Left lung (tissue), 14 donors: ENCODE data around the gene AFG1L. TPM values are rescaled to one million over a fixed set of nuclear protein-coding genes. Genes with fewer than 3 reads are reported as not detected.
"Not testable (repeated sequence)": the region's sequence is repeated elsewhere in the genome, so short reads cannot be mapped to it uniquely, and the experiment has no call there.

Source experiments
- ATAC-seq: fragments of 200-7000 bp; cut with Tn5 transposase; one replicate; pipeline ENCODE4 v1.9.1; 2020; ENCODE audit warnings: moderate library complexity
- DNase-seq, 4 donors: peaks; one replicate each; pipeline ENCODE4 v3.0.0-alpha.2; 2013 to 2020
- H3K27ac ChIP-seq, 2 donors: fragments of 200-600 bp; sonication (generic) in 1 of 2; one replicate each; pipeline versions ENCODE4 v1.5.0 to v1.8.0; 2020 to 2021
- H3K27me3 ChIP-seq, 2 donors: fragments of 200-600 bp; sonication (generic) in 1 of 2; one replicate each; pipeline versions ENCODE4 v1.5.0 to v1.8.0; 2020 to 2021
- H3K36me3 ChIP-seq, 2 donors: fragments of 200-600 bp; sonication (generic) in 1 of 2; one replicate each; pipeline versions ENCODE4 v1.5.0 to v1.8.0; 2020 to 2021
- H3K4me1 ChIP-seq, 2 donors: fragments of 200-600 bp; one replicate each; pipeline ENCODE4 v1.8.0; 2021
- H3K4me3 ChIP-seq, 2 donors: fragments of 200-600 bp; sonication (generic) in 1 of 2; one replicate each; pipeline versions ENCODE4 v1.5.0 to v1.8.0; 2020 to 2021; ENCODE audit warnings: mild to moderate bottlenecking in 1 of 2
- H3K9me3 ChIP-seq, 2 donors: fragments of 200-600 bp; sonication (generic) in 1 of 2; one replicate each; pipeline versions ENCODE4 v1.5.0 to v1.8.0; 2020 to 2021
- intact Hi-C, 2 donors: fragments of 100-400 bp; cut with DNase I; formaldehyde crosslinking; loops; one replicate each; pipeline versions ENCODE4 v1.11.2 to v1.14.2; 2022
- long read RNA-seq, 12 donors: library from polyadenylated mRNA in 2 of 12; unstranded in 2 of 12; transcript quantifications; one replicate each; pipeline ENCODE4 v2.0.0 and lab custom pipeline, GENCODE V29; 2019 to 2026
- polyA plus RNA-seq, 6 donors: library from polyadenylated mRNA; unstranded; fragments of 120-200 nt; gene quantifications; one replicate each; pipeline ENCODE4 v1.2.1, GENCODE V29; 2013; ENCODE audit not compliant: insufficient read length in 6 of 6
- total RNA-seq, 2 donors: library from RNA; stranded (reverse); fragmentation: NEBNext Ultra II Directional; extraction: Animal tissue kit (Norgen Biotek cat#: 25700); gene quantifications; one replicate each; pipeline ENCODE4 v1.2.1, GENCODE V29; 2021
- TF ChIP-seq, protein P1 (sequence below), 2 donors: fragments of 200-600 bp; sonication (generic) in 1 of 2; IDR thresholded peaks; one replicate each; pipeline versions ENCODE4 v1.5.0 to v1.8.0; 2021; ENCODE audit warnings: antibody characterized with exemption in 2 of 2
- donor health status: DM: no; HTN: yes; CAD: no.
- donor health status: DM: no; HTN: no; CAD: no.

The AFG1L gene
- total RNA-seq (10 to 100 TPM in 1 of 2 donors, 1 to 10 TPM in 1; 9.3 to 10.2 TPM), polyA plus RNA-seq (1 to 10 TPM; 5.8 to 8.0 (median 7.3) TPM)
- long read RNA-seq, donor 1, full-length matches to known transcripts: 1 of 1 reads
- long read RNA-seq, donor 1, partial matches to known transcripts: 0 of 1 reads
- long read RNA-seq, donor 1, other reads (novel, unspliced or antisense): 0 of 1 reads
- long read RNA-seq, donor 2, full-length matches to known transcripts: 2 of 2 reads
- long read RNA-seq, donor 2, partial matches to known transcripts: 0 of 2 reads
- long read RNA-seq, donor 2, other reads (novel, unspliced or antisense): 0 of 2 reads
- long read RNA-seq, donor 3: 0 reads
- long read RNA-seq, donor 4: 0 reads
- long read RNA-seq, donor 5, full-length matches to known transcripts: 1 of 1 reads
- long read RNA-seq, donor 5, partial matches to known transcripts: 0 of 1 reads
- long read RNA-seq, donor 5, other reads (novel, unspliced or antisense): 0 of 1 reads
- long read RNA-seq, donor 6, full-length matches to known transcripts: 1 of 1 reads
- long read RNA-seq, donor 6, partial matches to known transcripts: 0 of 1 reads
- long read RNA-seq, donor 6, other reads (novel, unspliced or antisense): 0 of 1 reads
- long read RNA-seq, donor 7: 0 reads
- long read RNA-seq, donor 8, full-length matches to known transcripts: 2 of 2 reads
- long read RNA-seq, donor 8, partial matches to known transcripts: 0 of 2 reads
- long read RNA-seq, donor 8, other reads (novel, unspliced or antisense): 0 of 2 reads
- long read RNA-seq, donor 9: 0 reads
- long read RNA-seq, donor 10, full-length matches to known transcripts: 3 of 6 reads
- long read RNA-seq, donor 10, partial matches to known transcripts: 1 of 6 reads
- long read RNA-seq, donor 10, other reads (novel, unspliced or antisense): 2 of 6 reads
- long read RNA-seq, donor 11, full-length matches to known transcripts: 1 of 1 reads
- long read RNA-seq, donor 11, partial matches to known transcripts: 0 of 1 reads
- long read RNA-seq, donor 11, other reads (novel, unspliced or antisense): 0 of 1 reads
- long read RNA-seq, donor 12, full-length matches to known transcripts: 1 of 1 reads
- long read RNA-seq, donor 12, partial matches to known transcripts: 0 of 1 reads
- long read RNA-seq, donor 12, other reads (novel, unspliced or antisense): 0 of 1 reads

DNA sequence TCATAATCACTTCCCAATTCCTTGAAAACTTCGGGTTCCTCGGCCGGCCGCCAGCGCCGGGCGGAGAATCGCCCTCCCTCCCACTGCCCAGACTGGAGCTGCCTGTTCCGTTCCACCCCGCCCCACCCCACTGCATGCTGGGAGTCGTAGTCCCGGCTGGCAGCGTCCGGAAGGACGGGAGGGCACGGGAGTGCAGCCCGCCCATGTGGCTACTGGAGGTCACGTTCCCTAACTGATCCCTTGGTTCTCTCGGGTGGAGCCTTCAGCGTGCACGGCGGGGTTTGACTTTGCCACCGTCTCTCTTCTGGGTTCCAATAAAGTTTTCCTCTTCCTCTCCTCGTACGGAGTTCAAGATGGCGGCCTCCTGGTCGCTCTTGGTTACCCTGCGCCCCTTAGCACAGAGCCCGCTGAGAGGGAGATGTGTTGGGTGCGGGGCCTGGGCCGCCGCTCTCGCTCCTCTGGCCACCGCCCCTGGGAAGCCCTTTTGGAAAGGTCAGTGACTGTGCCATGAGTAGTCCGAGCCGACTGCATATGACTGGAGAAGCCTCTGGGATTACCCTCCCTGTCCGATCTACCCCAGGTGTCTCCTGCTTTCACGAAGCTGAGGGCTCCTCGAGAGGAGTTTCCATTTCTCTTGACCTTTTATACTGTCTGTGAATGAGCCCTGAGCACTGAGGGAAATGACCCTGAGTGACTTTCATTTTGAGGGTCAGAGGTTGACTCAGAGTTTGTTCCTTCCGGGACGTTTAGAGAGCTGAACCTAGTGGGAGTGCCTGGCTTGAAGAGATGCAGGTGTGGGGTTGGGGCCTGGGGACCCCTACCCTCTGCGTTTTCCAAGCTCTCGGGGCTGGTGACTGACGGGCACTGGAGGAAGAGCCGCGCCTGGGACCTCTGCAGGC lies at the start of gene AFG1L:
Gene AFG1L, plus strand, starts transcription at position 328 of the 899 bp plus-strand sequence. Its CDS starts 26 bp downstream, at position 354.
- H3K27ac ChIP-seq: peak within 1 kb of the TSS; percentile 96 to 99
- no peaks in the 10 kb centered on the region for H3K36me3 ChIP-seq
- intact Hi-C loops: no loop called here
- TF ChIP-seq, protein P1, sequence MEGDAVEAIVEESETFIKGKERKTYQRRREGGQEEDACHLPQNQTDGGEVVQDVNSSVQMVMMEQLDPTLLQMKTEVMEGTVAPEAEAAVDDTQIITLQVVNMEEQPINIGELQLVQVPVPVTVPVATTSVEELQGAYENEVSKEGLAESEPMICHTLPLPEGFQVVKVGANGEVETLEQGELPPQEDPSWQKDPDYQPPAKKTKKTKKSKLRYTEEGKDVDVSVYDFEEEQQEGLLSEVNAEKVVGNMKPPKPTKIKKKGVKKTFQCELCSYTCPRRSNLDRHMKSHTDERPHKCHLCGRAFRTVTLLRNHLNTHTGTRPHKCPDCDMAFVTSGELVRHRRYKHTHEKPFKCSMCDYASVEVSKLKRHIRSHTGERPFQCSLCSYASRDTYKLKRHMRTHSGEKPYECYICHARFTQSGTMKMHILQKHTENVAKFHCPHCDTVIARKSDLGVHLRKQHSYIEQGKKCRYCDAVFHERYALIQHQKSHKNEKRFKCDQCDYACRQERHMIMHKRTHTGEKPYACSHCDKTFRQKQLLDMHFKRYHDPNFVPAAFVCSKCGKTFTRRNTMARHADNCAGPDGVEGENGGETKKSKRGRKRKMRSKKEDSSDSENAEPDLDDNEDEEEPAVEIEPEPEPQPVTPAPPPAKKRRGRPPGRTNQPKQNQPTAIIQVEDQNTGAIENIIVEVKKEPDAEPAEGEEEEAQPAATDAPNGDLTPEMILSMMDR (IDR thresholded peaks at IDR 0.05): no peak
- H3K4me1 ChIP-seq: peaks cover 5 to 15% of the 10 kb centered on the region in 2 donors
- H3K27me3 ChIP-seq: no peaks in the 10 kb centered on the region
- DNase-seq (peak; percentile 91 to 98 (median 95)), ATAC-seq (peak; percentile 99)
- no peaks in the 10 kb centered on the region for H3K9me3 ChIP-seq
- peak within 1 kb of the TSS; percentile 86 to 88 for H3K4me3 ChIP-seq

DNA sequence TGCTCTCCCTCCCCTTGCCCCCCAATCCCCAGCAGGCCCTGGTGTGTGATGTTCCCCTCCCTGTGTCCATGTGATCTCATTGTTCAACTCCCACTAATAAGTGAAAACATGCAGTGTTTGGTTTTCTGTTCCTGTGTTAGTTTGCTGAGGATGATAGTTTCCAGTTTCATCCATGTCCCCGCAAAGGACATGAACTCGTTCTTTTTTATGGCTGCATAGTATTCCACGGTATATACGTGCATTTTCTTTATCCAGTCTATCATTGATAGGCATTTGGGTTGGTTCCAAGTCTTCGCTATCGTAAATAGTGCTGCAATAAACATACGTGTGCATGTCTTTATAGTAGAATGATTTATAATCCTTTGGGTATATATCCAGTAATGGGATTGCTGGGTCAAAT lies 49.8 kb upstream of the AFG1L start:
- H3K27ac ChIP-seq, intact Hi-C loops, H3K4me3 ChIP-seq, H3K9me3 ChIP-seq, ATAC-seq, H3K27me3 ChIP-seq, DNase-seq: not testable (repeated sequence)
- Histone ChIP-seq H3K36me3 (peaks cover 0 to 23% of the 10 kb centered on the region in 2 donors), H3K4me1 (peaks cover 0 to 35% of the 10 kb centered on the region in 2 donors)

DNA sequence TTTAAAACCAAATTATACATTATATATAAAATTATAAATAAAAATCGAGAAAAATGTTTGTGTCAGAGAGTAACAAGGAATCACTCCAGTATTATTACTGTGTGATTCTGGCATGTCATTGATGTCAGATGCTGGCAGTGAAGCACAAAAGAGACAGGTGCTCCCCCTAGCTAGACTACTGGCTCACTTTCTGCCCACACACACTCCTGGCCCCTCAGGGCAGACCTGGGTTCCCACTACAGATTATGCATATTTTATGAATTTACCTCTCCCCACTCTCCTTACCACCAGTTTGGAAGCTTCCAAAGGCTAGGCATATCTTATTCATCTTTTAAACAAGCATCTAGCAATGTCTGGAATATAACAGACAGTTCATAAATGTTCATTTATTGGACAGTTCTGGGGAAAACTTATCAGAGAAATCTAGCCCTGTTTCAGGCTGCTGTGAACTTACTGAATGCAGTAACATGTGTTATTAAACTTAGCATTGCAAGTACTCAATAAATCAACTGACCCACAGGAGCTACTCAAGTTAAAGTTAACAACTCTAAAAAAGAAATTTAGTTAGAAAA lies 46.8 kb upstream of the AFG1L start:
- no peaks in the 10 kb centered on the region for H3K9me3 ChIP-seq
- H3K36me3 ChIP-seq: peaks cover 0 to 10% of the 10 kb centered on the region in 2 donors
- TF ChIP-seq, protein P1 (IDR thresholded peaks at IDR 0.05): no peak
- ATAC-seq (no peak), DNase-seq (no peak)
- no peak overlapping the region for H3K27ac ChIP-seq
- H3K27me3 ChIP-seq: no peaks in the 10 kb centered on the region
- intact Hi-C loops: no loop called here
- H3K4me3 ChIP-seq: no peak overlapping the region
- H3K4me1 ChIP-seq: peaks cover 3 to 54% of the 10 kb centered on the region in 2 donors

DNA sequence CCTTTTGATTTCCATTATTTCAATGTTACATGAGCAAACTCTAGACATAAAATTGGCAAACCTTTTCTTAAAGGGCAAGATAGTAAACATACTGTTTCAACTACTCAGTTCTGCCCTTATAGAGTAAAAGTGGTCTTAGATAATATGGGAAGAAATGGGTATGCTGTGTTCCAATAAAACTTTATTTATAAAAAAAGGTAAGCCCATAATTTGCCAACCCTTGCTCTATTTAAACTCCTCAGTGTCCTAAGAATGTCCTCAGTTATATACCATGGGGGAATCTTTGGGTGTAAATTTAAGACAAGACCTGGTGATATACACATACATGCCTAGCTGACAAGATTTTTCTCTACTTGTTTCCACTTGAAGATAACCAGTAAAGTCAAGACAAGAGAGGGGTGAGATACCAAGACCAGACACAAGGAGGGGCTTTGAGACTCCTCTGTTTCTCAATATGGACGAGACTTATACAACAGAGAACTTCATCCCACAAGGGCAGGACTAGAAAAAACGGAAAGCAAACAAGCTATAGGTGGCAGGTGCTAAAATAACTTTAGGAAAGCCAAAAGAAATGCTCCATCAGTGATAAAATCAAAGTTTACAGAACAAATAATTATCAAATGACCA lies 44.5 kb upstream of the AFG1L start:
- DNase-seq: no peak
- peaks cover 3 to 77% of the 10 kb centered on the region in 2 donors for H3K4me1 ChIP-seq
- H3K9me3 ChIP-seq: no peaks in the 10 kb centered on the region
- TF ChIP-seq, protein P1 (IDR thresholded peaks at IDR 0.05): no peak
- H3K27ac ChIP-seq: no peak overlapping the region
- H3K27me3 ChIP-seq: no peaks in the 10 kb centered on the region
- H3K4me3 ChIP-seq: no peak overlapping the region
- peaks cover 0 to 5% of the 10 kb centered on the region in 2 donors for H3K36me3 ChIP-seq
- intact Hi-C loops: no loop called here
- no peak for ATAC-seq
